GM19023 (cell line): ENCODE data around the gene DOP1B.
"Not testable (repeated sequence)": the region's sequence is repeated elsewhere in the genome, so short reads cannot be mapped to it uniquely, and the experiment has no call there.

Experiments
- ATAC-seq: cut with Tn5 transposase; IDR thresholded peaks from one replicate; pipeline ENCODE4 v1.9.1; 2021; ENCODE audit warnings: mild to moderate bottlenecking, moderate library complexity; ENCODE audit not compliant: unreplicated experiment

The DOP1B gene

DNA sequence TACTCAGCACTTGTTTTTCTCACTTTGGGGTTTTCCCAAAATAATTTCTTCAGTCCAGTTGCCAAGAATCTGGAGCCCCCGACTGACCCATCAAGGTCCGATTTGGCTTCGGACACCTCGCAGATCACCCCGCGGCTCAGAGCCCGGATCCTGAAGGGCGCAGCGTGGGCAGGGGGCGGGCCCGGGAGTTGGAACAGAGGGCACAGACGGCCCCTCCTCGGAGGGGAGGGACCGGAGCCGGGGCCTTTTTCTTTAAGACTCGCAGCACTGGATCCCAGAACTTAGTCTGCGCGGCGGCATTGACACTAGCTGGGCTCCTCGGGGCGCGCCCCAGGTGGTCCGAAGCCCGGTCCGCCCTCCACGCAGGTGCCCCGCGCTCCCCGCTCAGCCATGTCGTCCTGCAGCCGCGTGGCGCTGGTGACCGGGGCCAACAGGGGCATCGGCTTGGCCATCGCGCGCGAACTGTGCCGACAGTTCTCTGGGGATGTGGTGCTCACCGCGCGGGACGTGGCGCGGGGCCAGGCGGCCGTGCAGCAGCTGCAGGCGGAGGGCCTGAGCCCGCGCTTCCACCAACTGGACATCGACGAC is 21.7 kb upstream of the DOP1B start, which contains the start of gene CBR3:
Gene CBR3, plus strand, starts transcription at position 277 of the 588 bp plus-strand sequence. Its CDS starts 114 bp downstream, at position 391.
- no peak for ATAC-seq

DNA sequence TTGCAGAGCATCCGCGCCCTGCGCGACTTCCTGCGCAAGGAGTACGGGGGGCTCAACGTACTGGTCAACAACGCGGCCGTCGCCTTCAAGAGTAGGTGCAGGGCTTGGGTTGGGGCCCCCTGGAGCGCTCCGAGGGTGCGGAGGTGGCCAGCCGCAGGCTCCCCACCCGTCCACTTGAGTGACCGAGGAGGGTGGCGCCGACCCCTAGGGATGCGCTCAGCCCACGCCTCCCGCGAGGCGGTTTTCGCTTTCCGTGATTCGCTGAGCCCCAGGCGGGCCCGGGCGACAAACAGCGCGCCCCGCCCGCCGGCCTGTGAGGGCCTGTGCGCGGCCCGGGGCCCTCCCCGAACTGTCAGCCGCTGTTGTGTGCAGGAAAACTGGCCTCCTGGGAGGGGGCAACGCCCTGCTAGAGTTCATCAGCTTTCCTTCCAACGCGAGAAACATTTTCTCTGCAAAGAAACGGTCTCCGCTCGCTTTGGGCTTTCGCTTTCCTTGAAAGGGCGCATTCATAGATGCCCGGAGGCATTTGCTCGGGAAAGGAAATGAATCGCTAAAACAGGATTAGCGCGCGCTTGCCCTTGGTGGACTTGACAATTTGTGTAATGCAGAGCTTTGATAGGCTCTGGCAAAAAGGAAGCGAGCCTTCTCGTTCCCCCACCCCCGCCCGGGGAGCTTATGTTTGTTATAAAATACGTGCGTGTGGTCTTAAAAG is 21.1 kb upstream of the DOP1B start:
- no peak for ATAC-seq

DNA sequence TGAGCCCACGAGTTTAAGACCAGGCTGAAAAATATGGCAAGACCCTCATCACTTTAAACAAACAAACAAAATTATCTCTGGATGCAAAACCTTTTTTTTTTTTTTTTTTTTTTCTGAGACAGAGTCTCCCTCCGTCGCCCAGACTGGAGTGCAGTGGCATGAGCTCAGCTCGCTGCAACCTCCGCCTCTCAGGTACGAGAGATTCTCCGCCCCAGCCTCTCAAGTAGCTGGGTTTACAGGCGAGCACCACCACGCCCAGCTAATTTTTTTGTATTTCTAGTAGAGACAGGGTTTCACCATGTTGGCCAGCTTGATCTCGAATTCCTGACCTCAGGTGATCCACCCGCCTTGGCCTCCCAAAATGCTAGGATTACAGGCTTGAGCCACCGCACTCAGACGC is 16.8 kb upstream of the DOP1B start:
- not testable (repeated sequence) for ATAC-seq

DNA sequence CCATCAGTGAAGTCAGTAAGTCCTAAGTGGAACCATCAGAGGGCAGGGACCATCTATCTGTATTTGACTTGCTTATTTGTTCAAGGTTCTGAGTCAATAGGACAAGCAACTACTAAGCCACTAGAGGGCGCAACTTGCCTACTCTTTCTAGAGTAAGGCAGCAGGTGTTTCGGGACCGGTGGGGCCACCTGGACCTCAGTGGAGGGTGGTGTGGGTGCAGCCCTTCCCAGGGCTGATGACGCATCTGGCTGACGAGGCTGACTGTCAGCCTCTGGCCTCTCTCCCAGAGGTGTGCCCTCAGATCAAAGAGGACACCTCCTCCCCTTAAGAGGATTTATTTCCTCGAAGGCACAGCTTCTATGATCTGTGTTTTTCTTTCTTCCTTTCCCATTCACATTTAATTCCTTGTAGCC is 15.1 kb upstream of the DOP1B start:
- ATAC-seq: peak; percentile 82

DNA sequence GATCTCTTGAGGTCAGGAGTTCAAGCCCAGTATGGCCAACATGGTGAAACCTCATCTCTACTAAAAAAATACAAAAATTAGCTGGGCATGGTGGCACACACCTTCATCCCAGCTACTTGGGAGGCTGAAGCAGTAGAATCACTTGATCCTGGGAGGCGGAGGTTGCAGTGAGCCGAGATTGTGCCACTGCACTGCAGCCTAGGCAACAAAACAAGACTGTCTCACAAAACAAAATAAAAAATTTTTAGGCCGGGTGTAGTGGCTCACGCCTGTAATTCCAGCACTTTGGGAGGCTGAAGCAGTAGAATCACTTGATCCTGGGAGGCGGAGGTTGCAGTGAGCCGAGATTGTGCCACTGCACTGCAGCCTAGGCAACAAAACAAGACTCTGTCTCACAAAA is 12.4 kb upstream of the DOP1B start:
- ATAC-seq: not testable (repeated sequence)

DNA sequence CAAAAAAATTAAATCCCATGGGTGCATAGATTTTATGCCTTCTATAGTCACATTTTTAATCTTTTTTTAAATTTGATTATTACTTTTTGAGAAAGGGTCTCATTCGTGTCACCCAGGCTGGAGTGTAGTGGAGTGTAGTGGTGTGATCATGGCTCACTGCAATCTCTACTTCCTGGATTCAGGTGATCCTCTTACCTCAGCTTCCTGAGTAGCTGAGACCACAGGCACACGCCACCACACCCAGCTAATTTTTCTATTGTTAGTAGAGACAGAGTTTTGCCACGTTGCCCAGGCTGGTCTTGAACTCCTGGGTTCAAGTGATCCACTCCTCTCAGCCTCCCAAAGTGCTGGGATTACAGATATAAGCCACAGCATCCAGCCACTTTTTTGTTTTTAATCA is 11.4 kb upstream of the DOP1B start:
- ATAC-seq: no peak

DNA sequence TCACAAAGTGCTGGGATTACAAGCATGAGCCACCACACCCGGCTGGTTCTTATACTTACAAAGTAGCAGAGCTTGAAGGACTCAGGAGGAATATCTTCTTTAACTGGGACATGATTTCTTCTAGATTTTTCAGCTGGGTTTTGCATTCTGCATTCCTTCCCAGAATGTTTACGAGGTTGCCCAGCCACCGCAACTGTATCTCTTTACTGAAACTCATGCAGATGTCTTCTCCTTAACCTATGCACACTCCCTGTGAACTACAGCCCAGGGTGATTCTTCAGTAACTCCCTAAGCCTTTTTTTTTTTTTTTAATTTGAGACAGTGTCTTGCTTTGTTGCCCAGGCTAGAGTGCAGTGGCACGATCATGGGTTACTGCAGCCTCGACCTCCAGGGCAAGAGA is 8.7 kb upstream of the DOP1B start:
- no peak for ATAC-seq

DNA sequence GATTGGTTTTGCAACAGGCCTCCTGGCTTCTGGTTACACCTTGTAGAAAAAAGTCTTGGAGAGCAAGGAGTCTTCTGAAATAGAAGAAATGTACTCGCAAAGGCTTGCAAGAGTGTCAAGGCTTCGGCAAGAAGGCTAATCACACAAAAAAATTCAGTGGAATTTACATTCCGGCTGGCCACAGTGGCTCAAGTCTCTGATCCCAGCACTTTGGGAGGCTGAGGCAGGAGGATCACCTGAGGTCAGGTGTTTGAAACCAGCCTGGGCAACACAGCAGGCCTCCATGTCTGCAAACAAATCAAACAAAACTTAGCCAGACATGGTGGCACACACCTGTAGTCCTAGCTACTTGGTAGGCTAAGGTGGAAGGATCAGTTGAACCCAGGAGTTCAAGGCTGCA is 7.7 kb upstream of the DOP1B start:
- ATAC-seq: no peak

DNA sequence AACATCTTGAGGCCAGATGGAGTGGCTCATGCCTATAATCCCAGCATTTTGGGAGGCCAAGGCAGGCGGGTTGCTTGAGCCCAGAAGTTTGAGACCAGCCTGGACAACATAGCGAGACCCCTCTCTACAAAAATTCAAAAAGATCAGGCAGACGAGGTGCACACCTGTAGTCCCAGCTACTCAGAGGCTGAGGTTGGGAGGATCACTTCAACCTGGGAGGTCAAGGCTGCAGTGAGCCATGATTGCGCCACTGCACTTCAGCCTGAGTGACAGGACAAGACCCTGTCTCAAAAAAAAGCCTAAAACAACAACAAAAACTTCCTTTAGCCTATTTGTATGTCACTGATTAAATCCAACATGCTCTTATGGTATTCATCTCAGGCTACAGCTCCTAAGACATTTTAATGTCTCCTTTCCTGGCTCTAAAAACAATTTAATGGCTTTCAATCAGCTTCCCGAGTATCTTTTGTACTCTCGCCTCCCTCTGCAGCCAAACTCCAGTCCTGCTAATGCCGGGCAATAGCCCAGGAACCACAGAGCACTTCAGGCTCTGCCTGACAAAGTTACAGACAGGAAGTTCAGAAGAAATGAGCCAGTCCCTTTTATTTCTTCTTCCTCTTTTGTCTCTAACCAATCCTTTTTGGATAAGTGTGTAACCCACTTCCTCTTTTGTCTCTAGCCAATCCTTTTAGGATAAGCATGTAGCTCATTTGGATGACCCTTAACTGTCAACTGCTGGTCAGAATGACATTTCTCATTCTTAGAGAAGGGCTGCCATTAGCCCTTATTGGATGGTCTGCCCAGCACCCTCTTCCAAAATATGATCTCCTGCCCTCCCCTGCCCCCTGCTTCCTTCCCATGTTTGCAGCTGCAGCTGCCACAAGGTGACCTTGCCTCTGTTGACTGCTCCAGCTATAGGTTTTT is 6.6 kb upstream of the DOP1B start:
- no peak for ATAC-seq

DNA sequence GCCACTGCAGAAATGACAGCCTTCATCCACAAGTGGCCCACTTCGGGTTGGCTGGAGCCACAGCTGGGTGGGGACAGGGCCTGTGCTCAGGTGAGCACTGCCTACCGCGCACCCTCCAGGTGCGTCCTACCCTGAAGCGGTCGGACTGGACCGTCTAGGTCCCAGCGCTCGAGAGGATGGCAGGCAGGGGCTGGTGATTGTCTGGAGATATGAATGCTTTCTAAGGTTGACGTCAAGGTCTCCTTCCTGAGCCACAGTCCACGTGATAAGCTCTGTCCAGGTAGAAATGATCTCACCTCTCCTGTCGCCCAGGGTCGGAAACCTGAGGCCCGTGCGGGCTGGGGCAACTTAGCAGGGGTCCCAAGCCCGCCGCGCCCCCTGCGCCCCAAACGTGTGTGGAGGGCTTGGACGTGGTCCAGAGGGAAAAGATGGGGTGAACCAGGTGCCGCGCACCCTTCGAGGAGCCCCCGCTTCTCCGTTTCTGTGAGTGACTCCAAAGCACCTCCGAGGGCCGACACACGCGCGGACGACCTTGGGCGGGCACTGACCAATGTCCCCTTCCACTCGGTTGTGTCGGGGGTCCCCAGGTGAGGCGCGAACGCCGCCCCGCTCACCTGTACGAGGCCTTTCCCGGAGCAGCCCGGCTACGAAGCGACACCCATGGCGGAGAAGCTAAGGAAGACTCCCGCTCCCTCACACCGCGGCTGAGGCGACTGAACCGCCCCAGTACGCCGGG is 853 bp upstream of the DOP1B start:
- no peak for ATAC-seq

DNA sequence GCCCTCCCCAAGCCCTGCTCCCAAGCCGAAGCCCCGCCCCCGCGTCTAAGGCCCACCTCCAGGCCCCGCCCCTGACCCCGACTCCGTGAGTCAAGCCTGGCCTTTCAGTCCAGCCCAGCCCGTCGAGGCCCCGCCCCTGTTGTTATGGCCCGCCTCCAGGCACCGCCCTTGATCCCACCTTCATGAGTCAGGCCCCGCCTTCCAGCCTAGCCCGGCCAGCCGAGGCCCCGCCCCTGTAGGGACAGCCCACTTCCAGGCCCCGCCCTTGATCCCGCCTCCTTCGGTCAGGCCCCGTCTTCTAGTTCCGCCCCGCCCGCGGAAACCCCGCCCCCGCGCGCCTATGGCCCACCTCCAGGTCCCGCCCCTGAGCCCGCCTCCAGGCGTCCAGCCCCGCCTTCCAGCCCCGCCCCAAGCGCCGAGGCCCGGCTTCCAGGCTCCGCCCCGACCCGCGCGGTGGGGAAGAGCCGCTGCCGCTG is 247 bp upstream of the DOP1B start:
- ATAC-seq: peak; percentile 87

DNA sequence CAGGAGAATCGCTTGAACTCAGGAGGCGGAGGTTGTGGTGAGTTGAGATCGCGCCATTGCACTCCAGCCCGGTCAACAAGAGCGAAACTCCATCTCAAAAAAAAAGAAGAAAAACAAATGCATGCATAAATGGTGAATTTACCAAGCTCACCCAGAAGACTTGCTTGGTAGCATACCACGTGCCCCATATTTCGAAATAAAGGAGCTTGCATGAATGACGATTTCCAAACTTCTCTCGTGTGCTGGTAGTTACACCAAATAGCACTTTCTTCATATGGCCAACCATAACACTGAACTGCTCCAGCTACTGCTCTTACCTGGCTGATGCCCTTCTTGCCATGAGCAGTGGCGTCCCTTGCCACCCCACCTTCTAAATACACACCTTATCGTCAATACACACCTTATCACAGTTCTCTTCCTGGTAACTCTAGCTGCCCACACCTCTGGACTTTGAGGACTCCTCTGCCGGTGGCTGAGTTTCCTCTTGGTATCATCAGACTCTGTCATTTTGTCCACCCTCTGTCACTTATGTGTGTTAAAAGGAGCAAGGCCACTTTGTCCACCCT is 2.8 kb downstream of the DOP1B start:
- no peak for ATAC-seq

DNA sequence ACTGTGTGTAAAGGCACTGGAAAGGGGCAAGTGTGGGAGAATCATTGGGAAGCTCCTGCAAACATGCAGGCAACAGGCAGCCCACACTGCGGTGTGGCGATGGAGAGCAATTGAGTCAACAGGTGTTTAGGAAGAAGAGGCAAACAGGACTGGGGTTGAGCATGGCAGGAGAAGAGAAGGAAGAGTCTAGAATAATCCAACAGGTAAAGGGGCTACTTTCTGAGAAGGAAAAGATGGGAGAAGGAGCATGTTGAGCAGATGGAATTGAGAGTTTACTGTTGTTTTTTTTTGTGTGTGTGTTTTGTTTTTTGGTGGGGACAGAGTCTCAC is 4.2 kb downstream of the DOP1B start:
- no peak for ATAC-seq

DNA sequence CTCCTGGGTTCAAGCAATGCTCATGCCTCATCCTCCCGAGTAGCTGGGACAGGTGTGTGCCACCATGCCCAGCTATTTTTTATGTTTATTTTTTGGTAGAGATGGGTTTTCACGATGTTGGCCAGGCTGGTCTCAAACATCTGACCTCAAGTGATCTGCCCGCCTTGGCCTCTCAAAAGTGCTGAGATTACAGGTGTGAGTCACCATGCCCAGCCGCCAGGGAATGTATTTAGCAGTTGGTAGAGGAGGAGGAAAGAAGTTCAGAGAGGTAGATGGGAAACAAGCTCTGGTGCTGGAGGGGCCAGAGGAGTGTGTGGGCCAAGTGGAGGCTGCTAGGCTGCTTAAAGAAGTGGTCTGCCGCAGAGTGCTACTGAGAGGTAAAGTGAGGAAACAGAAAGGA is 6.0 kb downstream of the DOP1B start:
- no peak for ATAC-seq

DNA sequence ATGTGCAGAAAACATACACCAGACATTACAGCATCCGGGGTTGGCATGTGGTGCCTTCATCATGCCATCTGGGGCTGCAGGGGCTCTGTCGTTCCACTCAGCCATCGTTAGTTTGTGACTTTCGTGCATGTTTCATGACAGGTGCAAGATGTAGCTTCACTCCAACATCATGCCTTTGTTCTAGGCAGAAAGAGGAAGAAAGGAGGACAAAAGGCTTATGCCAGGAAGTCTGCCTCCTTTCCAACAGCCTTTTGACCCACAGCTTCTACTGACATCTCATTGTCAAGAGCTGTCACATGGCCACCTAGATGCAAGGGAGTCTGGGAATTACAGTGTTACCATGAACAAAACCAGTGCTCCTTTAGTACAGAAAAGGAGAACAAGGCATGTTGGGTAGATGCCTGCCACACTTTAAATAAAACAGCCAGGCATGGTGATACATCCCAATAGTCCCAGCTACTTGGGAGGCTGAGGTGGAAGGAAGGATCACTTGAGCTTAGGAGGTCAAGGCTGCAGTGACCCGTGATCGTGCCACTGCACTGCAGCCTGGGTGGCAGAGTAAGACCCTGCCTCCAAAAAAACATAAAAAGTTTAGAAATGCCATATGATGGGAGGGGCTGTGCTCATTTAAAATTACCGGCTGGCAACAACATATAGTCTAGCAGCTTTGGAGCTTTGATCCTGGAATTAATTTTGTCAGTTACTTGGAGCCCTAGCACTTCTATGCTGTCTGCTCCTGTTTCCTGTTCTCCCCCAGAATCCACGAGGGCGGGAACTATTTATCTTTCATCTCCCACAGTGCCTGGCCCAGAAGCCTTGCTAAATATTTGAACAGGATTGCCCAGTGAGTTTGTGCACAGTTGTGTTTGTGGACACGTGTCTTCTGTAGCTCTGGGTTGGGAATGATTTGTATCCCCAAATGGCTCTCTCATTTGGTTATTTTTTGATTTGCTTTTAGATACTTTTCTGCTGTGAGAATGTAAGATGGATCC is 7.4 kb downstream of the DOP1B start:
- no peak for ATAC-seq

DNA sequence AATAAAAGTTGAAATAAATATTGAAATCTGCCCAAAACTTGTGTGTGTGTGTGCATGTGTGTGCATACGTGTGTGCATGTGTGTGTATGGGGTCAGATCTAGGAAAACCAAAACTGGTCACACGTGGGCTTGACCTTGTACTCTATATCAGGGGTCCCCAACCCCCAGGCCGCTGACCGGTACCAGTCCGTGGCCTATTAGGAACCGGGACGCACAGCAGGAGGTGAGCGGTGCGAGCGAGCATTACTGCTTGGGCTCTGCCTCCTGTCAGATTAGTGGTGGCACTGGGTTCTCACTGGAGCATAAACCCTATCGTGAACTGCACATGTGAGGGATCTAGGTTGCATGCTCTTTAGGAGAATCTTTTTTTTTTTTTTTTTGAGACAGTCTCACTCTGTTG is 8.7 kb downstream of the DOP1B start:
- no peak for ATAC-seq

DNA sequence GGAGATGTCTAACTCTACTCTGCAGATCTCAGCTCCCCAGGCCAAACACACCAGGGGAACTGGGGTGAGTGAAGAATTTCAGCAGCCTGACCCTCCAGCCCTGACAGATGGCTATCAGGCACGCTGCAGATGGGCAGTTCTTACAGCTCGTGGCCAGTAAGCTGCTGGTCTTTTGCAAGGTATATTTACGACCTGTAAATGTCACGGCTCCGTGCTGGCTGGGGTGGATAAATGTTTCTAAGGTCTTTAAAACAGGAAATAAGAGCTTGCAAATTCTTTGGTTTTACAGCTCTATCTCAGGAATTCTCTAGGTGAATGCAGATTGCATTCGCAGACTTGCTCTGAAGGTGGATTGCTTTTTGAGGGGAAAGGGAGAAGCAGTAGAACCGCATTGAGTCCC is 10.1 kb downstream of the DOP1B start:
- ATAC-seq: no peak

DNA sequence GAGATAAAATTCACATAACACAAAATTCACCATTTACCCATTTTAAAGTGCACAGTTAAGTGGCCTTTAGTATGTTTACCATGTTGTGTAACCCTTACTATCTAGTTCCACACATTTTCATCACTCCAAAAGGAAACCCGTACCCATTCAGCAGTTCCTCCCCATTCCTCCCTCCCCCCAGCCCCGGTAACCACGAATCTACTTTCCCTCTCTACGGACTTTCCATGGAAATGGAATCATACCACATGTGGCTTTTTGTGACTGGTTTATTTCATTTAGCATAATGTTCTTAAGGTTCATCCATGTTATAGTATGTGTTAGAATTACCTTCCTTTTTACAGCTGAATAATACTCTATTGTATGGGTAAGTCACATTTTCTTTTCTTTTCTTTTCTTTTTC is 10.9 kb downstream of the DOP1B start:
- ATAC-seq: no peak

DNA sequence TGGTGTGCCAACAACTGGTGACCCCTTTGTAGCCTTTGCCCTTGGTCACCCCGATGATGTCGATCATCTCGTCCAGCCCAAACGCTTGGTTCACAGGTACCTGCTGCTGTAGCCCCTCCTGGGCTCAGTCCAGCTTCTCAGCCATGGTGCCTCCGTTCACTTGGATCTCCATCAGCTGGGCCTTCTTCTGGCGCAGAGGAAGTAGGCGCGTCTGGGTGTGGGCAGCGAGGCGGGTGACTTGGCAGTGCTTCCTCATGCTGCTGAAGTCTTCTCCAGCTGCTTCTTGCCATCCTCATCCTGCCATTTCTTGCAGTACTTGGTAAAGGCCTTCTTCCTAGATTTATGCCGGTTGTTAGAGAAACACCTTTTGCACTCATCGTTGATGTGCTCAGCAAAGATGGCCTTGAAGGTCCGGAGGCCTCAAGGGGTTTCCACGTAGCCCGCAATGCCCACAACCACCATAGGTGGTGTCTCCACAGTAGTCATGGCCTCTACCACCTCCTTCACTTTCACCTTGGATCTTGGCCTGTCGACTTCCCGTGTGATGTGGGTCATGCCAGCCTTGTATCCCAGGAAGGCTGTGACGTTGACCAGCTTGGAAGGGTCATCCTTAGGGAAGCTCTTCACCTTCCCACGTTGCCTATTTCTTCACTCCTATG is 13.0 kb downstream of the DOP1B start:
- ATAC-seq: no peak
